HepG2 (cell line): ENCODE data around the gene GUCY2D.
"Not testable (repeated sequence)": the region's sequence is repeated elsewhere in the genome, so short reads cannot be mapped to it uniquely, and the experiment has no call there.

Experiments used
- ZBTB21 ChIP-seq: sonication (generic); formaldehyde crosslinking; IDR thresholded peaks from 2 replicates; pipeline ENCODE4 v1.4.0; 2020; ENCODE audit warnings: missing genetic modification reagents
- ZNF773 ChIP-seq: sonication (generic); formaldehyde crosslinking; IDR thresholded peaks from 2 replicates; pipeline ENCODE4 v1.4.0; 2020; ENCODE audit warnings: missing genetic modification reagents, borderline replicate concordance
- ZSCAN29 ChIP-seq: sonication (generic); formaldehyde crosslinking; conservative IDR thresholded peaks from 2 replicates; pipeline ENCODE4 v1.4.0; 2020; ENCODE audit warnings: mild to moderate bottlenecking, missing genetic modification reagents

DNA sequence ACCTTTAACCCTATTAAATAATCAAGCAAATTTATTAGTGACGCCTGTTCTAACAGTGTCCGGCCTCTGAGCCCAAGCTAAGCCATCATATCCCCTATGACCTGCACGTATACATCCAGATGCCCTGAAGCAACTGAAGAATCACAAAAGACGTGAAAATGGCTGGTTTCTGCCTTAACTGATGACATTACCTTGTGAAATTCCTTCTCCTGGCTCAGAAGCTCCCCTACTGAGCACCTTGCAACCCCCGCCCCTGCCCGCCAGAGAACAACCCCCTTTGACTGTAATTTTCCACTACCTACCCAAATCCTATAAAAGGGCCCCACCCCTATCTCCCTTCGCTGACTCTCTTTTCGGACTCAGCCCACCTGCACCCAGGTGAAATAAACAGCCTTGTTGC, 59.4 kb downstream of the GUCY2D start:
- not testable (repeated sequence) for TF ChIP-seq ZSCAN29, ZBTB21, ZNF773 (CRISPR knock-in tag)
